ENCODE measurements around the gene MLLT6.

DNA sequence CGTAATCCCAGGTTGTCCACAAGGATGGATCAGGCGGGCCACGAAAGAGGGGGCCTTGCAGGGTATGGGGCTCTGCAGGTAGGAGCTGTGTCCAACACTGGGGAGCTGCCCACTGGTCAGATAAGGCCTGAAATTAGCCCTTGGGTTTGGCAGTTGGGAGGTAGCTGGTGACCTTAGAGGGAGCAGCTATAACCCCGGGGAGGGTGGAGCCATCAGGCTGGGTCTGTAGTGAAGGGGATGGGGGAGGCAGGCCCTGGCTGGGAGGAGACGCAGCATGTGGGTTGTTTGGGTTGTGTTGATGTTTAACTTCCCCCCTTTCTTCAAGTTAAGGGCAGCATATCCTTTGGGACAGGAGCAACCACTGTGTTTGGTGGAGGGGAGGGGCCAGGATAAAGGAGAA is 5.9 kb downstream of the MLLT6 start:
- TF ChIP-seq CTCF (IDR thresholded peaks at IDR 0.05) (no peak), EP300 (IDR thresholded peaks at IDR 0.05; ENCODE audit: low read depth) (no peak), POLR2A (IDR thresholded peaks at IDR 0.05) (no peak)
